ENCODE results near the gene OSBP2. TPM values are rescaled to one million over a fixed set of nuclear protein-coding genes. Genes with fewer than 3 reads are reported as not detected.

Gene OSBP2
- total RNA-seq, 4 donors from 2014 or later: 0.60 to 7.5 (median 4.3) TPM

- Histone ChIP-seq H3K9me3 (no peaks in the 10 kb centered on the region), H3K4me3 (no peak overlapping the region), H3K27me3 (no peaks in the 10 kb centered on the region), H3K27ac (no peak overlapping the region), H3K4me1 (peaks cover 0 to 10% (median 5%) of the 10 kb centered on the region in 4 donors), H3K36me3 (peaks cover 0 to 12% (median 0%) of the 10 kb centered on the region in 4 donors)
- intact Hi-C loops (cut with DNase I; ENCODE audit: low total_unique reads): no loop called here
- WGBS, 2 donors (ENCODE audit: low coverage in 1 of 2): 89% methylated on average over 5 of the region's 5 CpGs; no CpG with 5 or more reads in 1 of the 2 donors
- in situ Hi-C loops (cut with MboI; ENCODE audit: low pct_ligation_motif_present in 1 of 4, low pct_unique_long_range_greater_than_20kb in 1 of 4, low sequenced_read_pairs in 3 of 4): no loop called here
- TF ChIP-seq POLR2AphosphoS5 (IDR thresholded peaks at IDR 0.05): no peak
- no peak for DNase-seq
Observed at GRCh38 chr22:30925667-30926066, 231.0 kb downstream of the OSBP2 start.

- H3K36me3 ChIP-seq: peaks cover 0 to 18% (median 0%) of the 10 kb centered on the region in 4 donors
- in situ Hi-C loops (cut with MboI; ENCODE audit: low pct_ligation_motif_present in 1 of 4, low pct_unique_long_range_greater_than_20kb in 1 of 4, low sequenced_read_pairs in 3 of 4): no loop called here
- no peaks in the 10 kb centered on the region for H3K9me3 ChIP-seq
- no peak overlapping the region for H3K27ac ChIP-seq
- 86 to 89% methylated on average over 1 to 4 of the region's 4 CpGs for WGBS, 2 donors (ENCODE audit: low coverage in 1 of 2)
- TF ChIP-seq EP300 (IDR thresholded peaks at IDR 0.05; ENCODE audit: low read depth) (no peak), POLR2AphosphoS5 (IDR thresholded peaks at IDR 0.05) (no peak), CTCF (IDR thresholded peaks at IDR 0.05) (no peak)
- DNase-seq: no peak
- H3K4me1 ChIP-seq: no peaks in the 10 kb centered on the region
- no peak overlapping the region for H3K4me3 ChIP-seq
- intact Hi-C loops (cut with DNase I; ENCODE audit: low total_unique reads): no loop called here
- no peaks in the 10 kb centered on the region for H3K27me3 ChIP-seq
Observed at GRCh38 chr22:30926706-30927105, 232.0 kb downstream of the OSBP2 start.

- in situ Hi-C loops (cut with MboI; ENCODE audit: low pct_ligation_motif_present in 1 of 4, low pct_unique_long_range_greater_than_20kb in 1 of 4, low sequenced_read_pairs in 3 of 4) (no loop called here), intact Hi-C loops (cut with DNase I; ENCODE audit: low total_unique reads) (no loop called here)
- H3K36me3 ChIP-seq: peaks cover 0 to 29% (median 5%) of the 10 kb centered on the region in 4 donors
- no peak overlapping the region for H3K4me3 ChIP-seq
- whole genome bisulfite sequencing, 2 donors (ENCODE audit: low coverage in 1 of 2): 80 to 91% methylated on average over 1 to 10 of the region's 10 CpGs
- no peaks in the 10 kb centered on the region for H3K27me3 ChIP-seq
- no peak for TF ChIP-seq CTCF (IDR thresholded peaks at IDR 0.05)
- no peak for TF ChIP-seq EP300 (IDR thresholded peaks at IDR 0.05; ENCODE audit: low read depth)
- no peak for TF ChIP-seq POLR2AphosphoS5 (IDR thresholded peaks at IDR 0.05)
- no peak for TF ChIP-seq POLR2A (IDR thresholded peaks at IDR 0.05)
- no peaks in the 10 kb centered on the region for H3K4me1 ChIP-seq
- H3K9me3 ChIP-seq: no peaks in the 10 kb centered on the region
- no peak overlapping the region for H3K27ac ChIP-seq
- no peak for DNase-seq
Observed at GRCh38 chr22:30927806-30928205, 233.1 kb downstream of the OSBP2 start.

GRCh38 chr22:30928401-30928800 is 233.7 kb downstream of the OSBP2 start:
- in situ Hi-C loops (cut with MboI; ENCODE audit: low pct_ligation_motif_present in 1 of 4, low pct_unique_long_range_greater_than_20kb in 1 of 4, low sequenced_read_pairs in 3 of 4): no loop called here
- DNase-seq: no peak
- H3K4me3 ChIP-seq: no peak overlapping the region
- no peaks in the 10 kb centered on the region for H3K9me3 ChIP-seq
- no peak overlapping the region for H3K27ac ChIP-seq
- peaks cover 0 to 35% (median 7%) of the 10 kb centered on the region in 4 donors for H3K36me3 ChIP-seq
- no peaks in the 10 kb centered on the region for H3K27me3 ChIP-seq
- 95% methylated on average over 6 of the region's 6 CpGs; no CpG with 5 or more reads in 1 of the 2 donors for WGBS, 2 donors (ENCODE audit: low coverage in 1 of 2)
- no peaks in the 10 kb centered on the region for H3K4me1 ChIP-seq
- intact Hi-C loops (cut with DNase I; ENCODE audit: low total_unique reads): no loop called here
- no peak for TF ChIP-seq CTCF (IDR thresholded peaks at IDR 0.05)
- TF ChIP-seq POLR2AphosphoS5 (IDR thresholded peaks at IDR 0.05): no peak
- no peak for TF ChIP-seq EP300 (IDR thresholded peaks at IDR 0.05; ENCODE audit: low read depth)
- TF ChIP-seq POLR2A (IDR thresholded peaks at IDR 0.05): no peak

GRCh38 chr22:30930228-30930627 is 235.6 kb downstream of the OSBP2 start:
- in situ Hi-C loops (cut with MboI; ENCODE audit: low pct_ligation_motif_present in 1 of 4, low pct_unique_long_range_greater_than_20kb in 1 of 4, low sequenced_read_pairs in 3 of 4): no loop called here
- peaks cover 0 to 53% (median 17%) of the 10 kb centered on the region in 4 donors for H3K36me3 ChIP-seq
- 80 to 99% methylated on average over 1 to 3 of the region's 3 CpGs for WGBS, 2 donors (ENCODE audit: low coverage in 1 of 2)
- no peaks in the 10 kb centered on the region for H3K9me3 ChIP-seq
- H3K27ac ChIP-seq: no peak overlapping the region
- DNase-seq: no peak
- intact Hi-C loops (cut with DNase I; ENCODE audit: low total_unique reads): loop anchor here (10.0 kb wide), 1 partner anchor 55 kb away; no protein-coding TSS in a partner anchor
- H3K4me3 ChIP-seq: no peak overlapping the region
- H3K27me3 ChIP-seq: no peaks in the 10 kb centered on the region
- TF ChIP-seq CTCF (IDR thresholded peaks at IDR 0.05) (no peak), EP300 (IDR thresholded peaks at IDR 0.05; ENCODE audit: low read depth) (no peak), POLR2A (IDR thresholded peaks at IDR 0.05) (no peak), POLR2AphosphoS5 (IDR thresholded peaks at IDR 0.05) (no peak)
- no peaks in the 10 kb centered on the region for H3K4me1 ChIP-seq
